PC-3 (cell line): ENCODE measurements around the gene RIC8B. TPM values are rescaled to one million over a fixed set of nuclear protein-coding genes. Genes with fewer than 3 reads are reported as not detected.

Experiments
- ATAC-seq: fragments of 200-7000 bp; cut with Tn5 transposase; 2 replicates; pipeline ENCODE4 v1.9.1; 2020; ENCODE audit warnings: mild to moderate bottlenecking, moderate library complexity
- BruUV-seq: library from RNA; stranded (reverse); fragments of 400-500 nt; replicated peaks from 2 replicates; lab custom pipeline; 2021; lab: Mats Ljungman, UMichigan
- CTCF ChIA-PET: fragments of 300-600 bp; sonication (Branson Sonifier 250); formaldehyde crosslinking; loops from one replicate; lab custom pipeline; 2022; ENCODE audit warnings: antibody characterized with exemption; lab: Charles Lee
- POLR2A ChIA-PET: fragments of 300-600 bp; sonication (Branson Sonifier 250); formaldehyde crosslinking; loops from one replicate; lab custom pipeline; 2022; ENCODE audit warnings: antibody characterized with exemption; ENCODE audit not compliant: unreplicated experiment; lab: Charles Lee
- DNase-seq: peaks from one replicate; pipeline ENCODE4 v3.0.0-alpha.2; 2015
- H2AFZ ChIP-seq: fragments of 300-600 bp; sonication (generic); 2 replicates; pipeline ENCODE4 v1.6.0; 2016; ENCODE audit warnings: antibody characterized with exemption, low read length
- H3F3A ChIP-seq: fragments of 300-600 bp; sonication (generic); one replicate; pipeline ENCODE4 v1.6.0; 2017; ENCODE audit warnings: antibody characterized with exemption, low read length, control low read depth, mild to moderate bottlenecking; ENCODE audit not compliant: unreplicated experiment
- H3K27ac ChIP-seq: fragments of 300-600 bp; sonication (generic); 2 replicates; pipeline ENCODE4 v1.5.1; 2016; ENCODE audit warnings: mild to moderate bottlenecking, low read length
- H3K27me3 ChIP-seq: fragments of 300-600 bp; sonication (generic); 2 replicates; pipeline ENCODE4 v1.6.1; 2016; ENCODE audit warnings: low read length, mixed read lengths
- H3K36me3 ChIP-seq: fragments of 300-600 bp; sonication (generic); 2 replicates; pipeline ENCODE4 v1.6.1; 2016; ENCODE audit warnings: low read depth, mixed run types, low read length, mixed read lengths
- H3K4me1 ChIP-seq: fragments of 300-600 bp; sonication (generic); 2 replicates; pipeline ENCODE4 v1.5.1; 2016; ENCODE audit warnings: low read length; ENCODE audit not compliant: insufficient read depth
- H3K4me2 ChIP-seq: fragments of 300-600 bp; sonication (generic); 2 replicates; pipeline ENCODE4 v1.6.0; 2016; ENCODE audit warnings: low read length
- H3K4me3 ChIP-seq: fragments of 300-600 bp; sonication (generic); 2 replicates; pipeline ENCODE4 v1.5.1; 2016; ENCODE audit warnings: mild to moderate bottlenecking, low read length, mixed read lengths
- H3K79me2 ChIP-seq: fragments of 300-600 bp; sonication (generic); 2 replicates; pipeline ENCODE4 v1.6.1; 2017; ENCODE audit warnings: low read length, mixed read lengths
- H3K9ac ChIP-seq: fragments of 300-600 bp; sonication (generic); 2 replicates; pipeline ENCODE4 v1.6.0; 2016; ENCODE audit warnings: mild to moderate bottlenecking, low read length
- H3K9me2 ChIP-seq: fragments of 300-600 bp; sonication (generic); replicated peaks from 2 replicates; pipeline ENCODE4 v1.6.1; 2016; ENCODE audit warnings: mixed run types, low read length, mixed read lengths
- H3K9me3 ChIP-seq: fragments of 300-600 bp; sonication (generic); 2 replicates; pipeline ENCODE4 v1.6.1; 2016; ENCODE audit warnings: low read length, mixed read lengths
- H4K20me1 ChIP-seq: fragments of 300-600 bp; sonication (generic); 2 replicates; pipeline ENCODE4 v1.6.1; 2016; ENCODE audit warnings: low read length, mixed read lengths
- CTCF ChIP-seq: fragments of 300-600 bp; sonication (generic); conservative IDR thresholded peaks from 2 replicates; pipeline ENCODE4 v1.5.1; 2017; ENCODE audit warnings: antibody characterized with exemption, low read depth, mild to moderate bottlenecking, low read length
- EZH2 ChIP-seq: fragments of 300-600 bp; sonication (generic); IDR thresholded peaks from one replicate; pipeline ENCODE4 v1.6.1; 2017; ENCODE audit warnings: antibody characterized with exemption, mild to moderate bottlenecking, low read length; ENCODE audit not compliant: unreplicated experiment
- EZH2phosphoT487 ChIP-seq: fragments of 300-600 bp; sonication (generic); IDR thresholded peaks from 2 replicates; pipeline ENCODE4 v1.6.1; 2018; ENCODE audit warnings: mild to moderate bottlenecking, antibody characterized with exemption, low read length, borderline replicate concordance
- intact Hi-C: fragments of 100-400 bp; cut with micrococcal nuclease; formaldehyde crosslinking; loops from 2 replicates; pipeline ENCODE4 v1.9.0; 2023
- total RNA-seq: library from RNA; depleted of rRNA; stranded (reverse); fragments of >200 nt; gene quantifications from 2 replicates; pipeline ENCODE4 v1.2.3, GENCODE V29; 2014

Gene RIC8B
- total RNA-seq, 1 experiment from 2014 or later = 8.6 TPM

DNA sequence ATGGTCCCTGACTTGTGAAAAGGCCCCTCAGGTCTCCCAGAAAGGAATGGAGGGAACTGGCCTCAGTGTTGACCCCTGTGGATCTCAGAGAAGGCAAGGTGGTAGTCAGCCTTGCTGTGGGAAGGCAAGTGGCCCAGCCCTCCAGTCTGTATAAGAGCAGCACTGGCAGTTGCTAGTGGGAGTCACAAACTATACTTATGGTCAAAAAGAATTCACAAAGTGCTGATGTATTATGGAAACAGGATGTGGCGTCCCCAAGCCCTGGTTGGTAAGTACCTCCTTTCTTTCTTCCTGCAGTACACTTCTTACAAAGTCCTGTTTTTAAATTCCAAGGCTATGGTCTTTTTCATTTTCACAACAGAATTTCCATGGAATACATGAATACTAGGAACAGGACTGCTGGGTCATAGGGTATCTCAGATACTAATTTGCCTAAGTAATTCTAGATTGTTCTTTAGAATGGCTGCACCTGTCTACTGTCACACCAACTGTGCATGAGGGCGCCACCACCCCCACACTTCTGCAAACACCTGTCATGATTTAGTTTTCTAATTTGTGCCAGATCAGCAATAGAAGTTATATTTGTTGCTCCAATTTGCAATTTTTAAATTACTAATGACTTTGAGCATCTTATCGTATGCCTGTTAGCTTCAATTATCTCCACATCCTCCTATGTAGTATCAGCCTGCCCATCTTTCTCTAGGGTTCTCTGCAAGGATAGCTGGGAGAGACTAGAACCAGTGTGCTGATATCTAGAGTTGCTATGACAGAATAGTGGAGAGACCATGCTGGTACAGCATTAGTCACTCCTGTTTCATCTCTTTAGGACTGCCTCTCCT lies 140.5 kb downstream of the RIC8B start:
- no peaks in the 10 kb centered on the region for H3K27me3 ChIP-seq
- no peaks in the 10 kb centered on the region for H3K79me2 ChIP-seq
- TF ChIP-seq EZH2phosphoT487 = no peak
- no peak for TF ChIP-seq EZH2
- no peak for TF ChIP-seq CTCF
- intact Hi-C loops = loop anchor here (5.0 to 10.0 kb wide), 2 partner anchors 250 to 688 kb away; no protein-coding TSS in a partner anchor
- ChIA-PET CTCF (no interaction called here), POLR2A (interaction anchor here (0.6 kb wide), 1 partner anchor 828 kb away, joined by 3 read pairs; no protein-coding TSS in a partner anchor)
- no TSS peak for BruUV-seq
- ATAC-seq (no peak), DNase-seq (no peak)
- no peaks in the 10 kb centered on the region for H3K9me2 ChIP-seq
- no peak overlapping the region for H3K9ac ChIP-seq
- no peaks in the 10 kb centered on the region for H3F3A ChIP-seq
- H3K4me2 ChIP-seq = no peak overlapping the region
- H3K9me3 ChIP-seq = no peaks in the 10 kb centered on the region
- H3K4me1 ChIP-seq = no peaks in the 10 kb centered on the region
- H3K4me3 ChIP-seq = no peak overlapping the region
- no peaks in the 10 kb centered on the region for H3K36me3 ChIP-seq
- no peak overlapping the region for H3K27ac ChIP-seq
- H4K20me1 ChIP-seq = no peaks in the 10 kb centered on the region
- no peak overlapping the region for H2AFZ ChIP-seq

GRCh38 chr12:106915635-106916026 lies 141.1 kb downstream of the RIC8B start:
- H3K9me3 ChIP-seq = no peaks in the 10 kb centered on the region
- intact Hi-C loops = loop anchor here (5.0 to 10.0 kb wide), 2 partner anchors 251 to 688 kb away; no protein-coding TSS in a partner anchor
- no peaks in the 10 kb centered on the region for H3K4me1 ChIP-seq
- no peak overlapping the region for H3K4me3 ChIP-seq
- H2AFZ ChIP-seq = no peak overlapping the region
- H4K20me1 ChIP-seq = no peaks in the 10 kb centered on the region
- H3K36me3 ChIP-seq = no peaks in the 10 kb centered on the region
- no peaks in the 10 kb centered on the region for H3K79me2 ChIP-seq
- TF ChIP-seq EZH2phosphoT487 (no peak), EZH2 (no peak), CTCF (no peak)
- DNase-seq (no peak), ATAC-seq (no peak)
- no peaks in the 10 kb centered on the region for H3F3A ChIP-seq
- no peaks in the 10 kb centered on the region for H3K9me2 ChIP-seq
- POLR2A ChIA-PET = no interaction called here
- BruUV-seq = no TSS peak
- no peak overlapping the region for H3K4me2 ChIP-seq
- H3K9ac ChIP-seq = no peak overlapping the region
- CTCF ChIA-PET = no interaction called here
- H3K27ac ChIP-seq = no peak overlapping the region
- H3K27me3 ChIP-seq = no peaks in the 10 kb centered on the region

DNA sequence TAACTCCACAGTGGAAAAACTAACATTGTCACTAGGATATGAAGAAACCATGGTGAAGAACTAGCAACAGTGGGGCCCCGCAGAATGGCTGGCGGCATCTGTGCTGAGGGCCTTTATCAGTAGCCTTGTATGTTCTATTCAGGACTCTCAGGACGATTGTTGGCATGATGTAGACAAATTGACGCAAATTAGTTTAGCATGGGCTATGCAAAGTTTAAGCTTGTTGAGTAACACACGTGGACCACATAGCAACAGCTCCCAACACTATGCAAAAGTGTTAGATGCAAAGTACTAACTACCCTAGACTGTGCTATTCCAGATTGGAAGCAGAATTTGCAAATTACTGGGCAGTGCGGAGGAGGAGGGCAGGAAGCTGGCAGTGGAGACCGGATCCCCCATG lies 143.0 kb downstream of the RIC8B start:
- no peaks in the 10 kb centered on the region for H3K9me3 ChIP-seq
- no peaks in the 10 kb centered on the region for H3K27me3 ChIP-seq
- POLR2A ChIA-PET = no interaction called here
- ATAC-seq = no peak
- no TSS peak for BruUV-seq
- CTCF ChIA-PET = no interaction called here
- H3K4me1 ChIP-seq = no peaks in the 10 kb centered on the region
- H3K36me3 ChIP-seq = no peaks in the 10 kb centered on the region
- H3K4me2 ChIP-seq = no peak overlapping the region
- DNase-seq = no peak
- H3K9ac ChIP-seq = no peak overlapping the region
- H4K20me1 ChIP-seq = no peaks in the 10 kb centered on the region
- intact Hi-C loops = loop anchor here (5.0 to 10.0 kb wide), 2 partner anchors 253 to 690 kb away; no protein-coding TSS in a partner anchor
- H3K79me2 ChIP-seq = no peaks in the 10 kb centered on the region
- TF ChIP-seq EZH2phosphoT487 = no peak
- TF ChIP-seq CTCF = no peak
- no peak for TF ChIP-seq EZH2
- no peak overlapping the region for H3K27ac ChIP-seq
- H3K9me2 ChIP-seq = no peaks in the 10 kb centered on the region
- no peak overlapping the region for H2AFZ ChIP-seq
- no peaks in the 10 kb centered on the region for H3F3A ChIP-seq
- H3K4me3 ChIP-seq = no peak overlapping the region
